HepG2 (cell line): ENCODE measurements around the gene DHH. TPM values are rescaled to one million over a fixed set of nuclear protein-coding genes. Genes with fewer than 3 reads are reported as not detected.

Source experiments
- AHDC1 ChIP-seq: sonication (generic); formaldehyde crosslinking; IDR thresholded peaks from 2 replicates; pipeline ENCODE4 v1.5.1; 2020; ENCODE audit warnings: mild to moderate bottlenecking, missing genetic modification reagents, borderline replicate concordance
- MBD4 ChIP-seq: IDR thresholded peaks from 2 replicates; pipeline ENCODE4 v1.6.1; 2012; ENCODE audit warnings: low read length, inconsistent platforms, borderline replicate concordance
- ZNF281 ChIP-seq: sonication (generic); formaldehyde crosslinking; IDR thresholded peaks from 2 replicates; pipeline ENCODE4 v1.4.0; 2020; ENCODE audit warnings: missing genetic modification reagents, borderline replicate concordance
- ZNF326 ChIP-seq: sonication (generic); formaldehyde crosslinking; IDR thresholded peaks from 2 replicates; pipeline ENCODE4 v1.4.0; 2020; ENCODE audit warnings: missing genetic modification reagents, borderline replicate concordance
- ZNF646 ChIP-seq: sonication (generic); formaldehyde crosslinking; IDR thresholded peaks from 2 replicates; pipeline ENCODE4 v1.9.0; 2021; ENCODE audit warnings: mild to moderate bottlenecking, missing genetic modification reagents
- ZNF670 ChIP-seq: sonication (generic); formaldehyde crosslinking; IDR thresholded peaks from 2 replicates; pipeline ENCODE4 v1.8.0; 2022; ENCODE audit warnings: mild to moderate bottlenecking, missing genetic modification reagents, borderline replicate concordance
- ZXDC ChIP-seq: sonication (generic); formaldehyde crosslinking; IDR thresholded peaks from 2 replicates; pipeline ENCODE4 v1.5.0; 2020; ENCODE audit warnings: mild to moderate bottlenecking, missing genetic modification reagents
- polyA plus RNA-seq, 8 experiments: library from polyadenylated mRNA; depleted of rRNA in 3 of 8; stranded (reverse) in 7 of 8; unstranded in 1 of 8; fragments of >200 nt; fragmentation: Illumina TruSeq in 4 of 8; extraction: Trizol in 4 of 8; gene quantifications; 2 replicates each; pipeline versions ENCODE4 v1.2.1 to v1.2.3, GENCODE V29; 2011 to 2016; ENCODE audit warnings: low read depth in 4 of 8, missing spikeins in 1 of 8, mixed read lengths in 1 of 8; ENCODE audit not compliant: insufficient read depth in 1 of 8
- total RNA-seq, 5 experiments: library from RNA; depleted of rRNA; stranded (reverse); fragments of >200 nt; fragmentation: Illumina TruSeq; extraction: Trizol; gene quantifications; 2 replicates each; pipeline ENCODE4 v1.2.3, GENCODE V29; 2016; ENCODE audit warnings: low read depth in 1 of 5

The DHH gene
- total and polyA plus RNA-seq, 2 of the 13 experiments (the other 11 are each of a cell fraction or from before 2014, with no cell fraction given), result not detected

GRCh38 chr12:49130151-49131050 lies 35.8 kb upstream of the DHH start (continued):
- peak; percentile 55 for TF ChIP-seq AHDC1 (CRISPR knock-in tag)
- TF ChIP-seq ZNF326 (CRISPR knock-in tag), result peak; percentile 52
- TF ChIP-seq ZNF281, result peak; percentile 47; the same call in 1 of the 2 replicates
- peak; percentile 48; the same call in 1 of the 2 replicates for TF ChIP-seq MBD4
- 0 out of 2 replicates have a peak, but pooled peaks have one; percentile 11 for TF ChIP-seq ZNF646 (CRISPR knock-in tag)
- TF ChIP-seq ZXDC (CRISPR knock-in tag), result peak; percentile 67; the same call in 1 of the 2 replicates
- peak; percentile 94 for TF ChIP-seq ZNF670 (CRISPR knock-in tag)
